Measurements from ENCODE around the gene GALNT9.

GALNT9 gene

DNA sequence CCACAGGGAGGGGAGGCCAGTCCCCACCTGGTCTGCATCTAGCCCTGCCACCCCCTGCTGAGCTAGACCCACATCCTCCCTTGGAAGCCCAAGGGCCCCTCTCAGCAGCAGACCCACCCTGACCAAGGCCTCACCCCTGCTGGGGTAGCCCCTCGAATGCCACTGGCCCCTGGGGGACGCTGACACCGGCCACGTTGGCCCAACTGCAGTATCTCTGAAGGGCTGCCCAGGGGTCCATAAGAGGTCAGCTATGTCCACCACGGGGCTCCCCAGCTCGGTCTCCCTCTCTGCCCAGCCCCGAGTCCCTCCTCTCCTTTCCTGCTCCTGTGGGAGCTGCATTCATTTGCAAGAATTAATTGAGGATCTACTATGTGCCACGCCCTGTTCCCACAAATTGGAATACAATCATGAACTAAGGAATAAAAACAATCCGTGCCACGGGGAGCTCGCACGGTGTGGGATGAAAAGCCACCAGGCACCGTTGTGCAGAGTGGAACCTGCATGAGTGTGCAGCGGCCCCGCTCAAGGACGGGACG is 71.4 kb downstream of the GALNT9 start:
- TF ChIP-seq EZH2phosphoT487 (IDR thresholded peaks at IDR 0.05; ENCODE audit: low read depth) = no peak
- TF ChIP-seq CTCF (IDR thresholded peaks at IDR 0.05; ENCODE audit: low read depth, low read length) = no peak
- Histone ChIP-seq H3K4me3 (ENCODE audit: low read length) (no peak overlapping the region), H3K27me3 (ENCODE audit: low read depth, low read length) (no peaks in the 10 kb centered on the region), H2AFZ (ENCODE audit: low read depth, low read length) (no peak overlapping the region), H3K4me1 (ENCODE audit: low read length) (no peaks in the 10 kb centered on the region), H3K4me2 (ENCODE audit: low read length) (no peak overlapping the region), H4K20me1 (ENCODE audit: insufficient read depth, low read length) (no peaks in the 10 kb centered on the region), H3K36me3 (replicated peaks; ENCODE audit: low read depth, low read length) (no peaks in the 10 kb centered on the region), H3K9ac (ENCODE audit: low read length) (no peak overlapping the region), H3K27ac (ENCODE audit: low read length) (no peak overlapping the region), H3K79me2 (ENCODE audit: low read length) (no peaks in the 10 kb centered on the region), H3K9me3 (ENCODE audit: insufficient read depth, low read length) (no peaks in the 10 kb centered on the region)

DNA sequence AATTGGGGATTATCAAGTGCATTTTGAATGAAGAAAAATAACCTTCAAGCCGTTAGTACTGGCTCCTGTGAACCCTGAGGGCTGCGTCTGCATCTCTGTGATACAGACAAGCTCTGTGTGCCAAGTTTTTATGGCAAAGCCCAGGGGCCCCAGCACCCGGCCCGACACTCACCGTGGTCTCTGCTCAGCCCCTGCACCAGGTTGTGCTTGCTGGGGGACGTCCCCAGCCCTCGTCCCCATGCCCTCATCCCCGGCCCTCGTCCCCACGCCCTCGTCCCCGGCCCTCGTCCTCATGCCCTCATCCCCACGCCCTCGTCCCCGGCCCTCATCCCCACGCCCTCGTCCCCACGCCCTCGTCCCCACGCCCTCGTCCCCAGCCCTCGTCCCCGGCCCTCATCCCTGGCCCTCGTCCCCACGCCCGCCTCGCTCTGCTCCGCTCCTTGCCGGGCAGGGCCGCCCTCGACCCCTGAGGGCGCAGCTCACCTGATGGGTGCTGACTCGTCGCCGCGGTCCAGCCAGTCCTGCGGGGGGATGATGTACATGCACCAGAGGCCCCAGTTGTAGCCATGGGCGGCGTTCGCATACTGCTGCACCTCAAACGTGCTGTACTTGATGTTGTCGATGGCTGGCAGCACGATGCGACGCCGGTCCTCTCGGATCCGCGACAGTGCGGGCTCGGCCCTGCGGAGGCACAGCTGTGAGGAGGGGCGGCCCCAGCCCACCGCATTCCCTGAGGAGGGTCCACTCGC is 72.0 kb downstream of the GALNT9 start:
- Histone ChIP-seq H2AFZ (ENCODE audit: low read depth, low read length) (no peak overlapping the region), H4K20me1 (ENCODE audit: insufficient read depth, low read length) (no peaks in the 10 kb centered on the region), H3K9ac (ENCODE audit: low read length) (no peak overlapping the region), H3K4me3 (ENCODE audit: low read length) (no peak overlapping the region), H3K4me1 (ENCODE audit: low read length) (no peaks in the 10 kb centered on the region), H3K27me3 (ENCODE audit: low read depth, low read length) (no peaks in the 10 kb centered on the region), H3K79me2 (ENCODE audit: low read length) (no peaks in the 10 kb centered on the region), H3K27ac (ENCODE audit: low read length) (no peak overlapping the region), H3K9me3 (ENCODE audit: insufficient read depth, low read length) (no peaks in the 10 kb centered on the region), H3K4me2 (ENCODE audit: low read length) (no peak overlapping the region), H3K36me3 (replicated peaks; ENCODE audit: low read depth, low read length) (no peaks in the 10 kb centered on the region)
- TF ChIP-seq EZH2phosphoT487 (IDR thresholded peaks at IDR 0.05; ENCODE audit: low read depth) = no peak
- no peak for TF ChIP-seq CTCF (IDR thresholded peaks at IDR 0.05; ENCODE audit: low read depth, low read length)

DNA sequence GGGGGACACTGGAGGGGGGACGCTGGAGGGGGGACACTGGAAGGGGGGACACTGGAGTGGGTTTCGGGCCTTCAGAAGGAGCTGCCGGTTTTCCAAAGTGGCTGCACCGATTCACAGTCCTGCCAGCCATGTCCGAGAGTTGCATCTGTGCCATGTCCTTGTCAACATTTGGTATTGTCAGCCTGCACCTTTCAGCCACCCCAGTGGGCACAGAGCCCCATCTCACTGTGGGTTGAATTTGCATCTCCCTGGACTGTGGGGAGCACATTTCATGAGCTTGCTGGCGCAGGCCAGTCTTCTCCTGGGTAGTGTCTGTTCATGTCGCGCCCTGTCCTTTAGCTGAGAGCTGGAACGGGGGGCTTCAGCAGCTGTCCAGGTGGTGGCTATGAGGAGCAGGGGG is 72.7 kb downstream of the GALNT9 start:
- H3K36me3 ChIP-seq (replicated peaks; ENCODE audit: low read depth, low read length) = no peaks in the 10 kb centered on the region
- no peak overlapping the region for H3K9ac ChIP-seq (ENCODE audit: low read length)
- no peak overlapping the region for H3K27ac ChIP-seq (ENCODE audit: low read length)
- no peak overlapping the region for H3K4me3 ChIP-seq (ENCODE audit: low read length)
- no peak for TF ChIP-seq CTCF (IDR thresholded peaks at IDR 0.05; ENCODE audit: low read depth, low read length)
- no peak for TF ChIP-seq EZH2phosphoT487 (IDR thresholded peaks at IDR 0.05; ENCODE audit: low read depth)
- no peaks in the 10 kb centered on the region for H3K4me1 ChIP-seq (ENCODE audit: low read length)
- no peak overlapping the region for H2AFZ ChIP-seq (ENCODE audit: low read depth, low read length)
- H4K20me1 ChIP-seq (ENCODE audit: insufficient read depth, low read length) = no peaks in the 10 kb centered on the region
- no peaks in the 10 kb centered on the region for H3K79me2 ChIP-seq (ENCODE audit: low read length)
- no peak overlapping the region for H3K4me2 ChIP-seq (ENCODE audit: low read length)
- H3K9me3 ChIP-seq (ENCODE audit: insufficient read depth, low read length) = no peaks in the 10 kb centered on the region
- no peaks in the 10 kb centered on the region for H3K27me3 ChIP-seq (ENCODE audit: low read depth, low read length)

DNA sequence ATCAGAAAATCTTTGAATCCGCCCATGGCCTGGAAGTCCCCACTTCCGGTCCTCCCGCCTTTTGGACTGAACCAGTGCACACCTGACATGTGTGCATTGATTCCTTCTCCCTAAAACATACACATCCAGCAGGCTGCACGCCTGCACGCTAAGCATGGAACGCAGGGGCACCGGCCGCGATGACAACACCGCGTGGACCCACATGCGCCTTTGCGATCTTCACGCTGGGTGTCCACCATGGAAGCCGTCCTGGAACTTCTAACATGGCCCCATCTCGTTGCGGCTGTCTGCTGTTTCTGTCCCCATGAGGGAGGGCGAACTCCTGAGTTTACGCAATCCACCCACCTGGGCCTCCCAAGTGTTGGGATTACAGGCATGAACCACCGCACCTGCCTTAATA is 73.7 kb downstream of the GALNT9 start:
- no peaks in the 10 kb centered on the region for H4K20me1 ChIP-seq (ENCODE audit: insufficient read depth, low read length)
- H3K79me2 ChIP-seq (ENCODE audit: low read length) = no peaks in the 10 kb centered on the region
- no peak overlapping the region for H2AFZ ChIP-seq (ENCODE audit: low read depth, low read length)
- H3K9ac ChIP-seq (ENCODE audit: low read length) = no peak overlapping the region
- H3K4me3 ChIP-seq (ENCODE audit: low read length) = no peak overlapping the region
- no peaks in the 10 kb centered on the region for H3K27me3 ChIP-seq (ENCODE audit: low read depth, low read length)
- H3K27ac ChIP-seq (ENCODE audit: low read length) = no peak overlapping the region
- no peak overlapping the region for H3K4me2 ChIP-seq (ENCODE audit: low read length)
- H3K36me3 ChIP-seq (replicated peaks; ENCODE audit: low read depth, low read length) = no peaks in the 10 kb centered on the region
- no peaks in the 10 kb centered on the region for H3K9me3 ChIP-seq (ENCODE audit: insufficient read depth, low read length)
- H3K4me1 ChIP-seq (ENCODE audit: low read length) = no peaks in the 10 kb centered on the region
- TF ChIP-seq CTCF (IDR thresholded peaks at IDR 0.05; ENCODE audit: low read depth, low read length) (no peak), EZH2phosphoT487 (IDR thresholded peaks at IDR 0.05; ENCODE audit: low read depth) (no peak)

All from OCI-LY3 (cell line).